GM21390 (cell line): ENCODE data around the gene TMBIM4.
"Not testable (repeated sequence)": the region's sequence is repeated elsewhere in the genome, so short reads cannot be mapped to it uniquely, and the experiment has no call there.

Experiments
- ATAC-seq: cut with Tn5 transposase; IDR thresholded peaks from one replicate; pipeline ENCODE4 v1.9.1; 2021; ENCODE audit not compliant: unreplicated experiment

Gene TMBIM4

DNA sequence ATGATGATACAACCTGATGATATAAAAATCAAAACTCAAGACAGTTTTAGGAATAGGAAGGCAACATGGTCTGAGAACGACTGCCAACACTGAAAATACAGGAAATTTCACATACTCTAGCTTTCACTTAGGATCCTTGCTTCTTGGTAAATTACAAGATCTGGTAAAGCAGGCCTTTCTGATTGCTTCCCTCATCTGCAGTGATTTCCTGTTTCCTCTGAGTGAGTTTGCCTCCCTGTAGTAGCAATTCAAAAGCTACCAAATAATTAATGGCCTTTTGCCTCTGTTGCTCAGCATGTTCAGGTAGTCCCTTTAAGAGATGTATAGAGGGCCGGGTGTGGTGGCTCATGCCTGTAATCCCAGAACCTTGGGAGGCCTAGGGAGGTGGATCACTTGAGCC lies 17.2 kb upstream of the TMBIM4 start:
- ATAC-seq: no peak

DNA sequence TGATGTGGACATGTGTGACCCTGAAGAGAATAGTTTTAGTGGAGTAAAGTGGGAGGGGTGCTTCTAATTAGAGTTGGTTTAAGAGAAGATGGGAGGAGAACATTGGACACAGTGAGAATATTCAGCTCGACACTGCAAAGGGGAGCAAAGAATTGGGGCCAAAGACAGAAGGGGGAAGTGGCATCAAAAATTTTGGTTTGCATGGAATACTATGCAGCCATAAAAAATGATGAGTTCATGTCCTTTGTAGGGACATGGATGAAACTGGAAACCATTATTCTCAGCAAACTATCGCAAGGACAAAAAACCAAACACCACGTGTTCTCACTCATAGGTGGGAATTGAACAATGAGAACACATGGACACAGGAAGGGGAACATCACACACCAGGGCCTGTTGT lies 15.0 kb upstream of the TMBIM4 start:
- not testable (repeated sequence) for ATAC-seq

GRCh38 chr12:66182956-66183355 lies 13.2 kb upstream of the TMBIM4 start:
- no peak for ATAC-seq

GRCh38 chr12:66176105-66176900 lies 6.5 kb upstream of the TMBIM4 start:
- ATAC-seq: no peak

DNA sequence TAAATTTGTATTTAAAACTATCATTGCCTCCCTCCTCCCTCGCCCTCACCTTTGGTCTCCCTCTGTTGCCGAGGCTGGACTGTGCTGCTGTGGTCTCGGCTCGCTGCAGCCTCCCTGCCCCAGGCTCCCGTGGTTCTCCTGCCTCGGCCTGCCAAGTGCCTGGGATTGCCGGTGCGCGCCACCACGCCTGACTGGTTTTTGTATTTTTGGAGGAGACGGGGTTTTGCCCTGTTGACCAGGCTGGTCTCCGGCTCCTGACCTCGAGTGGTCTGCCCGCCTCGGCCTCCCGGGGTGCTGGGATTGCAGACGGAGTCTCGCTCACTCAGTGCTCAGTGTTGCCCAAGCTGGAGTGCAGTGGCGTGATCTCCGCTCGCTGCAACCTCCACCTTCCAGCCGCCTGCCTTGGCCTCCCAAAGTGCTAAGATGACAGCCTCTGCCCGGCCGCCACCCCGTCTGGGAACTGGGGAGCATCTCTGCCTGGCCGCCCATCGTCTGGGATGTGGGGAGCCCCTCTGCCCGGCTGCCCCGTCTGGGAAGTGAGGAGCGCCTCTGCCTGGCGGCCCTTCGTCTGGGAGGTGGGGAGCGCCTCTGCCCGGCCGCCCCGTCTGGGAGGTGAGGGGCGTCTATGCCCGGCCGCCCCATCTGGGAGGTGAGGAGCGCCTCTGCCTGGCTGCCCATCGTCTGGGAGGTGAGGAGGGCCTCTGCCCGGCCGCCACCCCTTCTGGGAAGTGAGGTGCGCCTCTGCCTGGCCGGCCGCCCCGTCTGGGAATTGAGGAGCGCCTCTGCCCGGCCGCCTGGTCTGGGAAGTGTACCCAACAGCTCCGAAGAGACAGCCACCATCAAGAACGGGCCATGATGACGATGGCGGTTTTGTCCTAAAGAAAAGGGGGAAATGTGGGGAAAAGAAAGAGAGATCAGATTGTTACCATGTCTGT lies 4.9 kb upstream of the TMBIM4 start:
- ATAC-seq: not testable (repeated sequence)

GRCh38 chr12:66170606-66171005 lies 810 bp upstream of the TMBIM4 start:
- no peak for ATAC-seq

- no peak for ATAC-seq
Measured at GRCh38 chr12:66168410-66168809, 1.4 kb downstream of the TMBIM4 start.

GRCh38 chr12:66166561-66166960 lies 3.2 kb downstream of the TMBIM4 start:
- ATAC-seq: no peak

- ATAC-seq: no peak
Measured at GRCh38 chr12:66165141-66165540, 4.7 kb downstream of the TMBIM4 start.

DNA sequence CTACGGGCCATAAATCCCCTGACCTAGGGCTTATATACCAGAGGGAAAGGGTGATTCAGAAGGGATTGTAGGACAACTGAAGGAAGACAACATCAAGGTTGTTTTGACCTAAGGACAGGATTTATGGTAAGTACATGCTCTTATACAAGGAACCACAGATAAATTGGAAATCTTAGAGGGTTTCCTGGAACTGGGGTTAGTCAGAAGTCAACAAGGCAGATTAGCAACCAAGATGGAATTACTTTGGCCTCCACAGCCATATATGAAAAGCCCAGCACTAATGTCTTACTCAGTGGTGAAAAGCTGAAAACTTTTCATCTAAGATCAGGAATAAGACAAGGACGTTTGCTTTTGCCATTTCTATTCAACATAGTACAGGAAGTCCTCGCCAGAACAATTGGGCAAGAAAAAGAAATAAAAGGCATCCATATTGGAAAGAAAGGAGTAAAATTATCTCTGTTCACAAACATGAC lies 5.4 kb downstream of the TMBIM4 start:
- ATAC-seq: no peak

DNA sequence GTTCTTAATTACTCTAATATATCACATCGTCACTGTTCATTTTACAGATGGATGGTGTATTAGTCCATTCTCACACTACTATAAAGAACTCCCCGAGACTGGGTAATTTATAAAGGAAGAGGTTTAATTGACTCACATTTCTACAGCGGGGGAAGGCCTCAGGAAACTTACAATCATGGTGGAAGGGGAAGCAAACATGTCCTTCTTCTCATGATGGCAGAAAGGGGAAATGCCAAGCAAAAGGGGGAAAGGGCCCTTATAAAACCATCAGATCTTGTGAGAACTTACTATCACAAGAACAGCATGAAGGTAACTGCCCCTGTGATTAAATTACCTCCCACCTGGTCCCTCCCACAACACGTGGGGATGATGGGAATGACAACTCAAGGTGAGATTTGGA lies 6.5 kb downstream of the TMBIM4 start:
- no peak for ATAC-seq

GRCh38 chr12:66162701-66163100 lies 7.1 kb downstream of the TMBIM4 start:
- no peak for ATAC-seq

- no peak for ATAC-seq
Measured at GRCh38 chr12:66160704-66161103, 9.1 kb downstream of the TMBIM4 start.

- no peak for ATAC-seq
Measured at GRCh38 chr12:66159123-66159522, 10.7 kb downstream of the TMBIM4 start.

GRCh38 chr12:66156654-66157053 lies 13.1 kb downstream of the TMBIM4 start:
- no peak for ATAC-seq

GRCh38 chr12:66154776-66155175 lies 15.0 kb downstream of the TMBIM4 start:
- ATAC-seq: no peak

GRCh38 chr12:66152732-66153131 lies 17.1 kb downstream of the TMBIM4 start:
- ATAC-seq: no peak

DNA sequence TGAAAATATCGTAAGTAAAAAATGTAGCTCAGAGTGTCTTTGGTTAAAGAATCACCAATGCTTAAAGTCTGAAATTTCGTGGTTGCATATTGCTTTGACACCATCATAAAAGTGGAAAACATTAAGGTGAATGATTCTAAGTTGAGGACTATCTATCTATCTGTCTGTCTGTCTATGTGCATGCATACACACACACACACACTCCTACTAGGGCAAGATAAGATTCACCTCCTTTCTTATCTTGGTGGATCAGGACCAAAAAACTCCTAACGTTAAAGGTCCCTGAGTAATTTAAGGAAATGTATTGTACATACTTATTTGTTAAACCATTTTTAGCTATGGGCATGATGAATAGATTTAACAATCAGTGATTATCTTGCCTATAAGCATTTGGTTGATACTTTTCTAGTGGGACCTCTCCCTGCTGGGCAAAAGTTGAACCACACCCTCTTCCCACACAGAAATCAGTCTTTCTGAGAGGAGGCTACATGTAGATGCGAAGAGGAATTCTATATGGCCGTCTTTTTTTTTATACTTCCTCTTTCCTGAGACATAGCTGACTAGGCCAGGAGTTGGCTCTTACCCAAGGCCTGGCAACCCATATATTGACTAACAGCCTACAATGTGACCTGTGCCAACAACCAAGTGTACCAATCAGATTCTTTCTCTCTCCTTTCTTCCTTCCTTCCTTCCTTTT lies 19.9 kb downstream of the TMBIM4 start:
- ATAC-seq: no peak

GRCh38 chr12:66144791-66145754 lies 24.7 kb downstream of the TMBIM4 start:
- no peak for ATAC-seq

DNA sequence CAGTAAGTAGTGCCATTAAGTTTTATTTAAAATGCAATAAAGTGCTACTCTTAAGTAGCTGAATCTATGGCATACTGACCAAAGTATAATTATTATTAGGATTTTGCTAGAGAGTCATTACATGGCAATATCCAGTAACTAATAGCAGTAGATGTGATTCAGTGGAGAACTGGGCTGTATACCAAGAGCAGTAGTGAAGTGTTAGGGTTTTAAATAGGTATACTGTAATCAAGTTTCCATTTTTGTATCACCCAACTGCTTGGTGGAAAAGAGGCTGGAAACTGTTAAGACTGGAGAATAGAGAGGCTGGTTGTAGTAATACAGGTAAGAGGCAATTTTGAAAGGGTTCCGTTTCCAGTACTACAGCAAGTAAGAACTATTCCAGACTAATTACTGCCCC lies 25.9 kb downstream of the TMBIM4 start:
- ATAC-seq: no peak
